Uterus (tissue), 2 donors: ENCODE results near the gene LITAF.

Source experiments
- CTCF ChIP-seq, 4 experiments: fragments of 200-600 bp in 2 of 4; fragments of 450-650 bp in 2 of 4; sonication (generic) in 2 of 4; IDR thresholded peaks; one replicate each; pipeline ENCODE4 v1.5.1; 2016 to 2019; ENCODE audit warnings: antibody characterized with exemption in 4 of 4, mild to moderate bottlenecking in 2 of 4, moderate library complexity in 1 of 4
- POLR2A ChIP-seq, 2 donors: fragments of 450-650 bp; IDR thresholded peaks; one replicate each; pipeline ENCODE4 v1.6.1; 2016; ENCODE audit warnings: antibody characterized with exemption in 2 of 2, mild to moderate bottlenecking in 1 of 2, moderate library complexity in 1 of 2

GRCh38 chr16:11561454-11561805 lies 25.3 kb downstream of the LITAF start:
- no peak for TF ChIP-seq POLR2A (IDR thresholded peaks at IDR 0.05)
- no peak for TF ChIP-seq CTCF (IDR thresholded peaks at IDR 0.05)
